Stimulated activated CD4-positive, alpha-beta T cell treated with anti-CD3 and anti-CD28 coated beads, Interleukin-1b, Interleukin-23, amount 100 ng/mL, for 1 hour (primary cell): Measurements from ENCODE around the gene TSHZ2.

Experiments used
- DNase-seq, 2 donors: peaks; one replicate each; pipeline ENCODE4 v3.0.0-alpha.2; 2020; ENCODE audit warnings: low read depth in 2 of 2

Gene TSHZ2

DNA sequence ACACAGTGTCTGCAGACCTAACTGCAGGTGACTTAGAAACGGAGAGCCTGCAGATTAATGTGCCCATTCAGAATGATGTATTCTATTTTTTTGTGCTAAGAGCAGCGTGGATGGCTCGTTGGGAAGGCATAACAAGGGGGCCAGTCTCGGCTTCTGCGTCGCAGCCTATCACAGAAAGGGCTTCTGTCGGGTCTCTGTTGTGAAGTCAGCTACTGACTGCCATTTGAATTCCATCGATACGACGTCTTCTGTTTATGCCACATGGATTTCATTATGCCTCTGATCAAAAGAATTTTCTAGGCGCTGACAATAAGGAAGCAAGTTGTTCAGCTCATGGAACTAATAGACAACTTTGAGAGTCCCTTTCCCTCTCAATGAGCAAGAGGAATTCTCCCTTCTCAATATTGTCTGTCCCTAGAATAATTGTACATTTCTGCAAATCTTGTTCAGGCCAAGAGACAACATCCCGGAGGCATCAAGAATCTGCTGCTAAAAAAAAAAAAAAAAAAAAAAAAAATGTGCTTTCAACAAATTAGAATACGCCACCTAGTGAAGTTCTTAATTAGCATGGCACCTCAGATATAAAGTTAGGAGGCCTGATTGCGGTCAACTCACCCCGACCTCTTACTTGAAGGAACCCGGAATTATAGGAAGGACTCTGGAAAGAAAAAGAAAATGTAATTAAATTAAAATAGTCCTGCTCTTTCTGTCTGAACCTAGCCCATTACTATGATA is 223.9 kb downstream of the TSHZ2 start:
- no peak for DNase-seq

DNA sequence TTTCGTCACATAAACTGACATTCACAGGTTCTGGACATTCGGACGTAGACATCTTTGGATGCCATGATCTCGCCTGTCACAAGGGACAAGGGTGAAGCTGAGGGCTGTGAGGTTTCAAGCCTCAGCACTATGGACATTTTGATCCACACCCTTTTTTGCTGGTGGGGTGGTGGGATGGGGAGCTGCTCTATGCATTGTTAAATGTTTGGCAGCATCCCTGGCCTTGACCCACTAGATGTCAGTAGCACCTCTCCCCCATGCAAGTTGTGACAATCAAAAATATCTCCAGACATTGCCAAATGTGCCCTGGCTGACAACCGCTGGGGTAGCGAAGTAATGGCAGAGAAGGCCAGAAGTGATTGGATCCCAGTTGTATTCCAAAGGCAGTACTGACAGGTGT is 229.4 kb downstream of the TSHZ2 start:
- no peak for DNase-seq

GRCh38 chr20:53202777-53203176 is 230.6 kb downstream of the TSHZ2 start:
- no peak for DNase-seq

DNA sequence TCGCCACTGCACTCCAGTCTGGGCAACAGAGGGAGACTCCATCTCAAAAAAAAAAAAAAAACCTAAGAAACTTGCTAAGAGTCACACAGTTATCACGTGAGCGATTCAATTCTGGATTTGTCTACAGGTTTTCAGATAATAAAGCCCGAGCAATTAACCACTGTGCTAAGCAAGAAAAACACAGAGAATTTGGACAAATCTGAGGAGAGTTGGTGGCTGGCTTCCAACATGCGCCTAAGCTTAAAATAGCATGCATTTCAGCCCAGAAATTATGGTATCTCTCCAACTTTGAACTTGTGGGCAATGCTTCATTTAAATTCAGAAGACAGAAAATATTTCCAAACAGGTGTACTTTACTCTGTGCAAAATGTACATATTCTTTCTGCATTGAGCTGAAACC is 232.9 kb downstream of the TSHZ2 start:
- DNase-seq = no peak

DNA sequence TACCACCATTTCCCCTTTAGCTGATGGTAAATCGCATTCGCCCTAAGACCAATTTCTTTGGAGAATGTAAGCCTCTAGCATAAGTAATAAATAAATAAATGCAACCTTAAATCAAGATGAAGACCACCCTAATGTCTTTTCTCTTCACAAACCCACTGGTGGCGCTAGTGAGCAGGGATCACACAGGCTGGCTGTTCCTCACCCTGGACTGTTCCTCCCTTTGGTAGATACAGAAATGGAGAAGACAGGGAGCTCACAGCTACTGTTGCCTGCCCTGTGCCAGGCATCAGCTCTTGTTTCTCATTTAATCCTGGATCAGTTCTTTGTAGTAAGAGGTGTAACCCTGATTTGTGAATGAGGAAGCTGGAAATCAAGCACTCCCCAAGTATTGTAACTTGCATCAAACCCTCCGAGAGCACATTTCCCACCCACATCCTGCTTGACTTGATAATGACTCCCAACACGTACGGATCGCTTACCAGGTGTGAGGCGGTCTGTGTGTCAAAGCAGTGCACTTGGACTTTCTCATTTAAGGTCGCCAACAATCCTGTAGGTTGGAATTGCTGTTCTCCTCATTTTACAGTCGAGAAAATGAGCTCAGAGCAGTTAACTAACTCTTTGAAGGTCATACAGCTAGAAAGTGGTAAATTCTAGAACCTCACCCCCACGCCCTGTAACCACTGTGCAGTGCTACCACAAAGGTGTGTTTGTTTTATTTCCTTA is 236.1 kb downstream of the TSHZ2 start:
- no peak for DNase-seq

DNA sequence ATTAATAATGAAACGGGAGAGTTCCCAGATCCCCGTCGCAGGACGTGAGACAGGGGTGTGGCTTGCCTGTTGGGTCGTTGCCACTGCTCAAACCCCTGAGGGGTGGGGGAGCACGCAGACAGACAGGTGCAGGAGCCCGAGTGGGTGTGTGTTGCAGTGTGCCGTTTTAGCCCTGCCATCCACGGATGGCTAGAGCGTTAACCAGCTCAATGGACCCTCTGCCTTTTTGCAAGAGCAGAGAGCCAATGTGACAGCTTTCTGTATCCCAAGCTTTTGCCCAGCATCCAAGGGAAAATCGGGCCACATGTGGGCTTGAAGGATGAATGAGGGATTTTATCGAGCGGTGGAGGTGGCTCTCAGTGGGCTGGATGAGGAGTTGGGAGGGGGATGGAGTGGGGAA is 237.9 kb downstream of the TSHZ2 start:
- DNase-seq = no peak

- DNase-seq = no peak
Observed at GRCh38 chr20:53210931-53211330, 238.8 kb downstream of the TSHZ2 start.

DNA sequence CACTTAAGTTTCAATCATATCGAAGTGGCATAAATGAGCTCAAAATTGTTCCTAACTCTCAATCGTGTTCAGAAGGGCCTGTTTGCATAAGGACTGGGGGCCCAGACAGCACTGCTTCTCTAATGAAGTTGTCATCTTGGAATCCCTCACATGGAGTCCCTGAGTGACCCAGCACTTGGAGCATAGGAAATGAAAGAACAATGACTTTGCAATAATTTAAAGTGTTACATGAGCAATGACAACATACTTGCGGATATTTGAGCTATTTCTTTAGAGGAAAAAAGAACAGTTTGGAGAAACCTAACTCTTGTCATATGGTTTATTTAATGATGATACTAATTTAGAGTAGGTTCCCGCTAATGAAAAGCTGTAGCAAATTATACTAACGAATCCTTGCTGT is 239.9 kb downstream of the TSHZ2 start:
- DNase-seq = no peak

DNA sequence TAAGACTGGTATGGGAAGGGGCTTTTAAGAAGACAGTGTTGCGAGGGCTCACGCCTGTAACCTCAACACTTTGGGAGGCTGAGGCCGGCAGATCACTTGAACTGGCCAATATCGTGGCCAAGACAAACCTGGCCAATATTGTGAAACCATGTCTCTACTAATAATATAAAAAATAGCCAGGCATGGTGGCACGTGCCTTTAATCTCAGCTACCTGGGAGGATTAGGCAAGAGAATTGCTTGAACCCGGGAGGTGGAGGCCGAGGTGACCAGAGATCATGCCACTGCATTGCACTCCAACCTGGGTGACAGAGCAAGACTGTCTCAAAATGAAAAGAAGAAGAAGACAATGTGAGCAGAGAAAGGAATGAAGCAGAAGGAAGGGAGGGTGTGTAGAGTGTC is 242.2 kb downstream of the TSHZ2 start:
- DNase-seq = no peak

- no peak for DNase-seq
Observed at GRCh38 chr20:53215166-53215565, 243.0 kb downstream of the TSHZ2 start.

GRCh38 chr20:53216478-53216855 is 244.3 kb downstream of the TSHZ2 start:
- DNase-seq = no peak

DNA sequence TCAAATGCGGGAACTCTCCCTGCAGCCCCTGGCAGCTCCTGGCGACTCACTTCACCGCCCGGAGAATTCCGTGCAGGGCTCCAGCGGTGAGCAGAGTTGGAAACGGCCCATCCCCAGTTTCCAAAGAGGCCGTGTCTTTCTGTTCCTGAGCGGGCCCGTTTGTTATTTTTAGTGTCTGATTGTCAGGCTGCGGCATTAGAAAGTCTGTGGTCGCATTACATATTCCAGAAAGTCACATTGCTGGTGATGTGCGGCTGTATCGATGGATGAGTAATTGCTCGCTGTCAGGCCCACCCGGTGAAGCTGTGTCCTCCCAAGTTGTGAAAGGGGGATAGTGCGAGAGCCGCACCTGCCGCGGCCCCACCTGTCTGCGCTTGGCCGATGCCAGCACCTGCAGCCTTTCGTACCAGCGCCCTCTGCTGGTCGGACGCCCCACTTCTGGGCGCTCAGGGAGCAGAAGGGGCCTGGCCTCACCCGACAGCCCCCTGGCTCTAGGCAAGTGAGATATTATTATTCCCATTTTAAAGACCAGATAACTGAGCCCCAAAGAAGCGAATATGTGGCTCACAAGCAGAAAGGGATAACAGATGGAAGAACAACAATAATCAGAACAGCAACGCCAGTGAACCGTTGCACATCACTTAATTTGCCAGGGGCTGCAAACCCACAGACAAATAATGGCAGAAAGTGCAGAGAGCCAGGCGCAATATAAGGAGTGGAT is 244.9 kb downstream of the TSHZ2 start:
- peak; percentile 63 to 83 for DNase-seq

DNA sequence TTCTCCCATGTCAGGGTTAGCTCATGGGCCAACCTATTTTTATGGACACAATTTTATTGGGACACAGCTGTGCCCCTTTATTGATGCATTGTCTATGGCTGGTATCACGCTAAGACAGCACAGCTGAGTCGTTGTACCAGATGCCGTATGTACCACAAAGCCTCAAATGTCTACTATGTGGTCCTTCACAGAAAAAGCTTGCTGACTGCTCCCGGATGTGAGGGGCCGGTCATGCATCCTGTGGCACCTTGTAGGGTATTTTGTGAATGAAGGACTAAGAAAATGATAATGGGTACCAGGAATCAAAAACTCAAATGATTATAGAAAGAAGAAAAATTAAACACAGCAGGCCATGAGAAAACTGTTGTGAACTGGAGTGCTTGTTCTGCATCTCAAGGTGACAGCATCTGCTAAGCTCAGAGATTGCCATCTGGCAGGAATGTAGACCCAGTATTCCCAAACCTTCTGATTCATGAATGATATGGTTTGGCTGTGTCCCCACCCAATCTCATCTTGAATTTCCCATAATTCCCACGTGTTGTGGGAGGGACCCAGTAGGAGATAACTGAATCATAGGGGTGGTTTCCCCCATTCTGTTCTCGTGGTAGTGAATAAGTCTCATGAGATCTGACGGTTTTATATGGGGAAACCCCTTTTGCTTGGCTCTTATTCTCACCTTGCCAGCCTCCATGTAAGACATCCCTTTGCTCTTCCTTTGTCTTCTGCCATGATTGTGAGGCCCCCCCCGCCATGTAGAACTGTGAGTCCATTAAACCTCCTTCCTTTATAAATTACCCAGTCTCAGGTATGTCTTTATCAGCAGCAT is 248.5 kb downstream of the TSHZ2 start:
- DNase-seq = no peak

DNA sequence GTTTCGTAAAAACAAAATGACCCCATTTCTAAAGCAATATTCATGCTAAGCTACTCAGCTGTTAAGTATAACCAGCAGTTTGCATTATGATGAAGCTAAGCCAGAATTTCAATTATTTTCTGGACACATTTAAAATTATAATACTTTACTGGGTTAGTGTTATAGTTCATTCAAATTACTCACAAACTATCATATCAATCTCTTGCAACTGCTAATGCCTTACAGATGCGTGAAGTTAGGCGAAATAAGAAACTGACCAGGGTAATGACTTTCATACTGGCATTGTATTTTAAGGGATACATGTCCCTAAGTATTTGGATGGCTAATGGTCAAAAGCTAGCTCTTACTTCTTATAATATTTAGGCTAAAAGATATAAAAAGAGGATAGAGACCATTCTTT is 249.6 kb downstream of the TSHZ2 start:
- DNase-seq = no peak

DNA sequence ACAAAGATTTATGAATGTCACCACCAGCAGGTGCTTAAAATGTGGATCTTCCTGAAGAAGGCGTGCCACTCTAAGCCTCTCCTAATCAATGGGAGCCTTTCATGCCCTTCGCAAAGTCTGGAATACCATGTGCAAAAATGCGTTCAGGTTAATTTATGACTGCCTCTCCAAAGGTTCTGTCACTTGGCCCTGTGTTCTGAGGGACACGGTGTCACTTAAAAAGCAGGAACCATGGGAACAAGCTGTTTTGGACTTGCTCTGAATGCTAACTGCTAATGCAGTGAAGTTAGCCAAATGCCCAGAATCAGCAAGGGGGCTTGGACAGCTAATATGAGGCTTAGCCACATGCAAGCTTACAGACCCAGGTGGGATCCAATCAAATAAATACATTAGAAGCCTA is 250.3 kb downstream of the TSHZ2 start:
- DNase-seq = no peak

GRCh38 chr20:53222932-53223331 is 250.8 kb downstream of the TSHZ2 start:
- DNase-seq = no peak

DNA sequence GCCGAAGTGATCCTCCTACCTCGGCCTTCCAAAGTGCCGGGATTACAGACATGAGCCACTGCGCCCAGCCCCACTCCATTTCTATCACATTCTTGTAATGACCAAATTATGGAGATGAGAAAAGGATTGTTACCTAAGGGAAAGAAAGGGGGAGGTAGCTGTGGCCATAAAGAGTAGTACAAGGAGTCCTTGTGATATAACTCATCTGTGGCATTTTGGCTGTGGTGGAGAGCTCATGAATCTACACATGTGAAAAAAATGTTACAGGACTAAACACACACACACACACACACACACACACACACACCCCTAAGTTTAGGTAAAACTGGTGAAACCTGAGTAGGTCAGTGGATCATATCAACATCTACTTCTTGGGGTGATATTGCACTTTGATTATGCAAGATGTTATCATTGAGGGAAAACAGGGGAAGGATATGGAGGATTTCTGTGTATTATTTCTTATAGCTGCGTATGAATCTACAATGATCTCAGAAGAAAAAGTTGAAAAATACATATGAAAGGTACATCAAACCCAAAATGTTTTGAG is 251.5 kb downstream of the TSHZ2 start:
- no peak for DNase-seq

GRCh38 chr20:53224851-53225250 is 252.7 kb downstream of the TSHZ2 start:
- DNase-seq = no peak

- DNase-seq = no peak
Observed at GRCh38 chr20:53226826-53227225, 254.7 kb downstream of the TSHZ2 start.

GRCh38 chr20:53227523-53227922 is 255.4 kb downstream of the TSHZ2 start:
- DNase-seq = no peak

DNA sequence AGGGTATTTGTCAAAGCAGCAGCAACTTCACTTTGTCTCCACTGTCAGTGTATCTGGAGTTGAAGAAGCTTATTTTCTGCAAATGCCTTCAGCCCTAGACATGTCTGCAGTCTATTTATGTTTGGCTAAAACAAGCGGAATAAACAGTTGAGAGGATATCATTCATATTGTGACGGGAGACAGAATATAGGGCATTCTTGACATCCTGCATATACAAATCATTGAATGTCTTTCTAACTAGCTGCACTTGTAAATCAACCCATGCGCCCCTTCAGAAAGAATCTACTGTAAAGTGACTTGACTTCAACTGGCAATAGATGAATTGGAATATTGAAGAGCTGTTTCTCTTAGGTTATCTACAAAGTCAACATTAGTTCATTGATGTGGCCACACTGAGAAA is 258.9 kb downstream of the TSHZ2 start:
- no peak for DNase-seq

GRCh38 chr20:53237461-53237860 is 265.3 kb downstream of the TSHZ2 start:
- no peak for DNase-seq
